ENCODE measurements around the gene SPATA16. TPM values are rescaled to one million over a fixed set of nuclear protein-coding genes. Genes with fewer than 3 reads are reported as not detected.

SPATA16 gene
- total and polyA plus RNA-seq, 2 experiments from 2014 or later: not detected

- no peaks in the 10 kb centered on the region for H3F3A ChIP-seq (replicated peaks; ENCODE audit: low read depth)
- TF ChIP-seq JUNB (IDR thresholded peaks at IDR 0.05; ENCODE audit: unreplicated experiment) (no peak), REST (IDR thresholded peaks at IDR 0.05; ENCODE audit: unreplicated experiment) (no peak), ZNF462 (CRISPR knock-in tag; IDR thresholded peaks at IDR 0.05) (no peak), ZNF114 (CRISPR knock-in tag; IDR thresholded peaks at IDR 0.05) (no peak)
- no peaks in the 10 kb centered on the region for H3K27me3 Mint-ChIP-seq (ENCODE audit: insufficient read depth, low read depth, poor library complexity)
- no peak overlapping the region for H3K4me2 ChIP-seq
- ATAC-seq (no peak), DNase-seq (ENCODE audit: low spot score) (no peak)
- H3K27ac ChIP-seq (ENCODE audit: low read depth): no peak overlapping the region
- H3K9me2 ChIP-seq (ENCODE audit: insufficient read depth): no peaks in the 10 kb centered on the region
- no peak overlapping the region for H2AFZ ChIP-seq
- no peak overlapping the region for H3K4me3 ChIP-seq
- no peaks in the 10 kb centered on the region for H4K20me1 ChIP-seq (replicated peaks; ENCODE audit: insufficient read depth)
- H3K4me1 Mint-ChIP-seq: peaks cover 10% of the 10 kb centered on the region; the same call in 2 of the 3 replicates
- H3K4me3 Mint-ChIP-seq: no peak overlapping the region
- H3K27me3 ChIP-seq (ENCODE audit: insufficient read depth): no peaks in the 10 kb centered on the region
- no peaks in the 10 kb centered on the region for H3K79me2 ChIP-seq (replicated peaks; ENCODE audit: insufficient read depth)
- peaks cover 4% of the 10 kb centered on the region; the same call in 1 of the 2 replicates for H3K4me1 ChIP-seq (ENCODE audit: insufficient read depth)
- no peak overlapping the region for H3K27ac Mint-ChIP-seq
- H3K36me3 Mint-ChIP-seq (ENCODE audit: low read depth): no peaks in the 10 kb centered on the region
- no peaks in the 10 kb centered on the region for H3K36me3 ChIP-seq (ENCODE audit: insufficient read depth)
- H3K9me3 Mint-ChIP-seq: no peaks in the 10 kb centered on the region
These were observed 113.6 kb downstream of the SPATA16 start for GRCh38 chr3:173027429-173027828.
